Nasal cavity respiratory epithelium epithelial cell of viscerocranial mucosa (primary cell): ENCODE measurements around the gene SLC15A3. TPM values are rescaled to one million over a fixed set of nuclear protein-coding genes. Genes with fewer than 3 reads are reported as not detected.

Experiments used
- total RNA-seq: library from RNA; depleted of rRNA; stranded (reverse); fragments of >200 nt; gene quantifications from 2 replicates; pipeline ENCODE4 v1.2.3, GENCODE V29; 2014

Gene SLC15A3
- total RNA-seq, result under 0.01 and 0.85 TPM in 2 replicates

GRCh38 chr11:60951904-60952741 is at the start of gene SLC15A3:
Gene SLC15A3, minus strand, starts transcription at chr11:60952176. Its CDS starts 625 bp downstream, at chr11:60951551.

GRCh38 chr11:60971520-60971919 is 19.5 kb upstream of the SLC15A3 start, which contains the start of gene CD6:
Gene CD6, plus strand, starts transcription at chr11:60971680. Its CDS starts 186 bp downstream, at chr11:60971866.

GRCh38 chr11:60924110-60924905 is 27.7 kb downstream of the SLC15A3 start, which contains the start of gene TMEM132A:
Gene TMEM132A, plus strand, starts transcription at chr11:60924460. Its CDS starts 174 bp downstream, at chr11:60924634.

GRCh38 chr11:60913793-60914632 is 38.0 kb downstream of the SLC15A3 start, which contains the start of gene TMEM109:
Gene TMEM109, plus strand, starts transcription at chr11:60914158. Its CDS starts 5,536 bp downstream, at chr11:60919694.

GRCh38 chr11:60906132-60906972 is 45.6 kb downstream of the SLC15A3 start, which contains the start of gene PRPF19:
Gene PRPF19, minus strand, starts transcription at chr11:60906585. Its CDS starts 203 bp downstream, at chr11:60906382.

Other genes with a start within 250 kb of the SLC15A3 start
- gene MS4A18, start 227.5 kb downstream of the SLC15A3 start, total RNA-seq, result not detected in 2 replicates
- not detected in 2 replicates for gene MS4A15, start 195.3 kb downstream of the SLC15A3 start, total RNA-seq
- not detected in 2 replicates for gene MS4A10, start 166.8 kb downstream of the SLC15A3 start, total RNA-seq
- gene CCDC86, start 110.1 kb downstream of the SLC15A3 start, total RNA-seq, result 17.8 and 24.9 TPM in 2 replicates
- gene PTGDR2, start 96.2 kb downstream of the SLC15A3 start, total RNA-seq, result under 0.01 and 0.07 TPM in 2 replicates
- not detected in 2 replicates for gene ZP1, start 84.6 kb downstream of the SLC15A3 start, total RNA-seq
- gene PRPF19, start 45.6 kb downstream of the SLC15A3 start, total RNA-seq, result 38.3 and 76.7 TPM in 2 replicates
- 6.5 and 29.0 TPM in 2 replicates for gene TMEM109, start 38.0 kb downstream of the SLC15A3 start, total RNA-seq
- gene TMEM132A, start 27.7 kb downstream of the SLC15A3 start, total RNA-seq, result 22.6 and 144 TPM in 2 replicates
- gene CD6, start 19.5 kb upstream of the SLC15A3 start, total RNA-seq, result 0.07 TPM in 1 of 2 replicates, not detected in the other
- not detected in 2 replicates for gene CD5, start 150.3 kb upstream of the SLC15A3 start, total RNA-seq
- gene VPS37C, start 209.2 kb upstream of the SLC15A3 start, total RNA-seq, result 12.0 and 13.2 TPM in 2 replicates